ENCODE data around the gene GFM2.
"Not testable (repeated sequence)": the region's sequence is repeated elsewhere in the genome, so short reads cannot be mapped to it uniquely, and the experiment has no call there.

Gene GFM2

DNA sequence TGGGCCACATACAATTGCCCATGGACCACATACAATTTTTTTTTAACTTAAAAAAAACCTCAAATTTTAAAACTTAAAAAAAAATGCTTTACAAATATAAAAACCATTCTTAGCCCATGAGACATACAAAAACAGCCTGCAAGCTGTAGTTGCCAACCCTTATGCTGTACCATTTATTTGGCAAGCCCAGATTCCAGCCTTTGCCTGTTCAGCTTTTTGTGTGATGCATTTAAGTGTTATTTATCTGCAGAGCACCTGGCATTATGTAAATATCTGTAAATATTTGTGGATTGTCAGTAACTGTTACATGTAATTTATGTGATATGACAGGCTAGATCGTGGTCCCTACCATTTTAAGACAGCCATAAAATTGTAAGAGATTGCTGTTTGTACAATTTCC, 49.3 kb downstream of the GFM2 start:
- in situ Hi-C loops (cut with HindIII; ENCODE audit: low sequenced_read_pairs) = no loop called here

DNA sequence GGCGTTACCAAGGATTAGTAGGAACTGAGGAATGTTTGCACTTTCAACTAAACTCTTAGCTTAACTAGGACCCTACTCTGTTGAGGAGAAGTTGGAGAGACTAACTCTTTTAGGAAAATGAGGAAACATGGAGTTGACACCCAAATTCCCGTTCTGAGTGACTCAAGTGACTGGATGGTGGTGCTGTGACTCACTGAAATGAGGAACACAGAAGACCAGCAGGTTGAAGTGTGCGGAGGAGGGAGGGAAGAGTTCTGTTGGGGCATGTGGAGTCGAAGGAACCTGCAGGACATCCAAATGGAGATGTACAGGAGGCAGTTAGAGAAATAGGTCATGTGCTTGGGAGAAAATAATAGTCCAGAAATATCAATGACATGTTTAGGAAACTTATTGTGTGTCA, 73.7 kb downstream of the GFM2 start:
- in situ Hi-C loops (cut with HindIII; ENCODE audit: low sequenced_read_pairs) = no loop called here

DNA sequence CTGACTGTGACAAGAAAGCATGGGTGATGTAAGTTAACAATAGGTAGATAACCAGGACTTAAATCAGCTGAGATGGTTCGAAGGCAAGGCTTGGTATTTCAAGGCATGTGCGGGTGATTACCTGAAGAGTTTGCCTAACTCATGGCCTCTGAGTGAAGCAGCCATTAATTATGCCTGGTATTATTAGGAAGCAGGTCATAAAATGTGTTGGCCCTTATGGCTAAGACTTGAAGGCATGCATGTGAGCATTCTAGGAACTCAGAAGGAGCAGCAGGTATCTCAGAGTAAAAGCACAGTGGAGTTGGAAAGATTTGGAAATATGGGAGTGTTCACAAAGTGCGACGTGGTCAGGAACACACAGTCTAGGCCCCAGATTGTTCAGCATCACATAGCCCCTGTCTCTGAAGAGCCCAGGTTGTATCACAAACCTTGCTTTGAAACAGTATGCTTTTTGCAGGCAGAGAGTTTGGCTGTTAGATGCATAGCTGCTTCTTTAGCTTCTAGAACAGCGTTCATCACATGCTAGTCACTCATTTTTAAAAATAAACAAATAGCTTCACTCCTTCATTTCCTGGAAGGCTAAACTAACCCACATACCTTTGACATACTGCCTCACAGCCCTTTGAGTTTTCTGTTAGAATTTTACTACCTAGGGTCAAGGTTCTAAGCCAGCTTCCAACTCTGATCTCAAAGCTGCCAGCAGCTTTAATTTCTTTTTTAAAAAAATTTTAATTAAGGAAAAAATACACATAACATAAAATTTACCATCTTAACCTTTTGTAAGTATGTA, 79.8 kb downstream of the GFM2 start:
- in situ Hi-C loops (cut with HindIII; ENCODE audit: low sequenced_read_pairs) = no loop called here

DNA sequence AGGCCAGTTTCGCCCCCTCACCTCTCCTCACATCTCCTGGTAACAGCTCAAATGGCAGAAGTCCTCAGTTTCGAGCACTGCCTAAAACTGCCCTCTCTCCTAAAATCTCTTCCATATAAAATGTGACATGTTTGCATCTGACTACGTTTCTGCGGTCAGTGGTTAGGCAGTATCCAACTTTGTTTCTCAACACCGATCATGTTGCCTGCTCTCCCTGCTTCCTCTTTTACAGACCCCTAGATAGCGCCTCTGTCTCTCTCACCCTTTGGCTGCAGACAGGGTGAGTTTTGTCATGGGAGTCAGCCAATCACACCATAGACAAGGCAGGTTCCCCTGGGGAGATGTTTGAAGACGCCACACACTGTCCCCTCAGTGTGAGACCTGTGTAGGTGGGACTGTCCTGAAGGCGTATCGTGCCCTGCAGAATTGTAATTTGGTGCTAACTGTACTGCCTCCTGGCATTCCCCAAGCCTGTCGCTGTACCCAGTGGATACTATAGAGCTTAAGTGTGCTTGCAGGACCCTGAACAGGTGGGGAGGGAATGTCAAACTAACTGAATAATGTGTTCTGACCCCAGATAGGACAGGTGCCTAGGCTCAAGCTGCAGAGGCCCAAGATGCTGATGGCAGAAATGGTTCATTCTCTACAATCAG, 80.8 kb downstream of the GFM2 start:
- in situ Hi-C loops (cut with HindIII; ENCODE audit: low sequenced_read_pairs) = no loop called here

DNA sequence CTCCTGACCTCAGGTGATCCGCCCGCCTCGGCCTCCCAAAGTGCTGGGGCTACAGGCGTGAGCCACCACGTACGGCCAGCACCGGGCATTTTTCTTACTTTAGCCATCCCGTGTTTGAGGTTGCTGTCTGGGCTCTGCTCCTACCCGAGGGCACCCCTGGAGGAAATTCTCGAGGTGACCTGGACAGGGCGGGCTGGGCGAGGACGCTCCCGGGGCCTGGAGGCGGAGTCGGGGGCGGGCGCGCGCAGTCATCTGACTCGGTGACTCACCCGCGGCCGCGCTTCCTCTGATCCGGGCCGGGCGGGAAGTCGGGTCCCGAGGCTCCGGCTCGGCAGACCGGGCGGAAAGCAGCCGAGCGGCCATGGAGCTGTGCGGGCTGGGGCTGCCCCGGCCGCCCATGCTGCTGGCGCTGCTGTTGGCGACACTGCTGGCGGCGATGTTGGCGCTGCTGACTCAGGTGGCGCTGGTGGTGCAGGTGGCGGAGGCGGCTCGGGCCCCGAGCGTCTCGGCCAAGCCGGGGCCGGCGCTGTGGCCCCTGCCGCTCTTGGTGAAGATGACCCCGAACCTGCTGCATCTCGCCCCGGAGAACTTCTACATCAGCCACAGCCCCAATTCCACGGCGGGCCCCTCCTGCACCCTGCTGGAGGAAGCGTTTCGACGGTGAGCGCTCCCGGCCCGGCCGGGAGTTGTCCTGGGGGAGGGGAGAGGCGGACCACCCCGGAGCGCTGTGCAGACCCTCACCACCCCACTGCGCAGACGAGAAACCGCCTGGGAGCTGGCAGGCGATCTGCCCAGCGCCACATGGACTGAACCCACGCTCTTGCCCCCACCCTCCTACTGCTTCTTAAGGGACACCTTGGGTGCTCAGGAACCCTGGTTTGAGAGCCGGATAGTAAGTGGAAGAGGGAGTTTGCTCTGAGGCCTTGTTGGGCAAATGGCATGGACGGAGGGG, 81.7 kb downstream of the GFM2 start, which contains the start of gene HEXB:
Gene HEXB (plus strand): TSS at position 334 of the 952 bp plus-strand sequence. CDS start 28 bp downstream, at position 362.
- in situ Hi-C loops (cut with HindIII; ENCODE audit: low sequenced_read_pairs) = no loop called here

DNA sequence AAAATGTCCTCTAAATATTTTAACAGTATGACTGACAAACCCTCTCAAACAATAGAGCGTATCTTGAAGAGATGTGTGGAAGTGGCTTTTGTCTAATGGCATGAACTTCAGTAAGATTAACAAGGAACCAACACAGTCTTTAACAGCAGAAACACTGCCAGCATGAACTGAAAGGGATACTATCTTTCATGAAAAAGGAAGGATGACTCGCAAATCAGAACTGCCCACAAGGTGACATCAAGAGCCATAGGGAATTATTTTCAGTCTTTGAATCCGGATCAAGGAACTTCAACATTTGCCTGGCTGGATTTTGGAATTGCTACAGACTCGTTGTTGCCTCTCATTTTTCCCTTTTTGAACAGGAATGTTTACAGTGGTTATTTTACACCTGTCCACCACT, 87.0 kb downstream of the GFM2 start:
- in situ Hi-C loops (cut with HindIII; ENCODE audit: low sequenced_read_pairs) = no loop called here

DNA sequence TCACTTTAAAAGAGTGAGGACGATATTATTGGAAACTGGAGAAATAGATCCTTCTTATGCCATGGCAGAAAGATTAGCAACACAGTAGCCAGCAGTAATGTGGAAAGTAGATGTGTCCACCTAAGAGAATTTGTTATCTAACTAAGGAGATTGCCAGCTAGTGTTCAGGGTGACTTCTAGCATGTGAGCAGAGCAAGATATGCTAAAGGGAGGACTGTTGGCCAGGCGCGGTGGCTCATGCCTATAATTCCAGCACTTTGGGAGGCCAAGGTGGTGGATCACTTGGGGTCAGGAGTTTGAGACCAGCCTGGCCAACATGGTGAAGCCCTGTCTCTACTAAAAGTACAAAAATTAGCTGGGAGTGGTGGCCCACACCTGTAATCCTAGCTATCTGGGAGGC, 87.6 kb downstream of the GFM2 start:
- in situ Hi-C loops (cut with HindIII; ENCODE audit: low sequenced_read_pairs) = not testable (repeated sequence)

DNA sequence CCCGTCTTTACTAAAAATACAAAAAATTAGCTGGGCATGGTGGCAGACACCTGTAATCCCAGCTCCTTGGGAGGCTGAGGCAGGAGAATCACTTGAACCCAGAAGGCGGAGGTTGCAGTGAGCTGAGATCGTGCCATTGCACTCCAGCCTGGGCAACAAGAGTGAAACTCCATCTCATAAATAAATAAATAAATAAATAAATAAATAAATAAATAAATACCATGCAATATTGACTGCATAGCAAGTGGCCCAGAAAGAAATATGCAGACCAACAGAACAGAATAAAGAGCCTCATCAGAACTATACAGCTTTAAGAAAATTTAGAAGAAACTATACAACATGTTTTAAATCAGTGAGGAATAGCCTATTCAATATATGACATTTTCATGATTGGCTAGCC, 88.8 kb downstream of the GFM2 start:
- in situ Hi-C loops (cut with HindIII; ENCODE audit: low sequenced_read_pairs) = not testable (repeated sequence)

DNA sequence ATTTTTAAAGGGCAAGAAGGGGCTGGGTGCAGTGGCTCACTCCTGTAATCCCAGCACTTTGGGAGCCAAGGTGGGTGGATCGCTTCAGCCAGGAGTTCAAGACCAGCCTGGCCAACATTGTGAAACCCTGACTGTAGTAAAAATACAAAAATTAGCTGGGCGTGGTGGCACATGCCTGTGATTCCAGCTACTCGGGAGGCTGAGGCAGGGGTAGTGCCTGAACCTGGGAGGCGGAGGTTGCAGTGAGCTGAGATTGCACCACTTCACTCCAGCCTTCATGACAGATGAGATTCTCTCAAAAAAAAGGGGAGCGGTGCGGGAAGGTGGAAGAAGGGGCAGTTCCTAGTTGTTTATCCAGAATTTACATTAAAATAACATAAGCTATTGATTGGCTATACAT, 90.5 kb downstream of the GFM2 start:
- in situ Hi-C loops (cut with HindIII; ENCODE audit: low sequenced_read_pairs) = not testable (repeated sequence)

DNA sequence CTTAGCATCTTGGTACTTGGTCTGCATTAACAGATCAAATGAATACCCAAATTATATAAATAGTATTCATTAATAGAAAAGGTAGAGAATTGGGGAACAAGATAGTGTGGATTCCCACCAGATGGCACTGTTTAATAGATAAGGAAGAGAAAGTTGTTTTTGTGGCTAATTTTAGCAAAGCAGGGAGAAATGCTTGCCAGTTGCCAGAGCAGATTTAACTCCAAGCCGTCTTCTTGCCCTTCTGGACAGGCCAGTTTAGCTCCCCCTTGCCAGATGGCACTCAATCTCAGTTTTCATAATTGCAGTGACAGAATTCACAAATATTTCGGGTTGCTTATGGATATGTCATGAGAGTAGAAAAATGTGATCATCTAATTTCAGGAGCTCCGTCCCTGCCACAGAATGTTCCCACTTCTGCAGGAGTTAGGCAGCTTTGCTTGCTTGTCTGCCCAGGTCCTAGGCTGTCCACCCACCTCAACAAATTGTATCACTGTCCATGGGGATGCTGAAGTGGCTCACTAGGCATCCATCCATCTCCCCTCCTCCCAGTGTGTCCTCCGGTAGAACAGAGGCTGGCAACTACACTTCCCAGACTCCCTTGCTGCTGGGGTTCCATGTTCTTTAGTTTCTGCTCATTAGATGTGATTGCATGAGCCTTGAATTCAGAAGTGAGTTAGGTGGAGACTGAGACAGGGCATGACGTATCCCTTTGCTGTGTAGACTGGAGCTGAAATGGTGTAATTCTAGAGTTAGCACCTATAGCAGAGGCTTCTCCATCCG, 93.7 kb downstream of the GFM2 start:
- in situ Hi-C loops (cut with HindIII; ENCODE audit: low sequenced_read_pairs) = no loop called here

DNA sequence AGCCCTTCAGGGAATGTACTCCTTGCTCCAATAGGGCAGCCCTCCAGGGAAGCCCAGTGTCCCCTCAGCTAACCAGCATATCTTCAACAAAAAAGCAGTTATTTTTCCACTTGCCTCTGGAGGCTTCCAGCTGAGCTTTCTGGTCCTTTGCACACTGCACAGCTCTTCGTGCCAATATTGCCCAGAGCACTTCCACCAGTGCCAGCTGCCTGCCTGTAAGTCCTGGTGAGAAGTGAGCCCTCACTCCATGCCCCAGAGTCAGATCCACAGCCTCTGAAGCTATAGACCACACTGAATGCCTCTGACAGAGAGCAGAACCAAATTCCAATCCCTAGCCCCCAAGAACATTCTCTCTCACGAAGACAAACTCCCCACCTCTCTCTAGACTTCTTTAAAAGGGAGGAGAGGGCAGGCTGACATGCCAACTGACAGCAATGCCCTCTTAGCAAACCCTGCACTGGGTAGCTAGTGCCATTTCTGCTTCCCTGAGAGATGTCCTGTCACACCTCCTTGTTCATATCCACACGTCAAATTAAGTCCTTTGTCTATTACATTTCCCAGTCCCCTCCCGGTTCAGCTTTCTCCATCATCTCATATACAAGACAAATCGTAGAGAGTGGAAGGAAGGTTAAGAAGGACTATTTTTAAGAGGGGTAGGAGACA, 94.6 kb downstream of the GFM2 start:
- in situ Hi-C loops (cut with HindIII; ENCODE audit: low sequenced_read_pairs) = no loop called here
